Astrocyte (in vitro differentiated cells and primary cell): ENCODE data around the gene SYNDIG1L.

Experiments
- CTCF ChIP-seq: IDR thresholded peaks from 2 replicates; pipeline ENCODE4 v1.5.1; 2011; ENCODE audit warnings: low read depth, mild to moderate bottlenecking, inconsistent platforms, low read length, moderate library complexity; ENCODE audit not compliant: insufficient read depth
- EZH2 ChIP-seq: IDR thresholded peaks from 2 replicates; pipeline ENCODE4 v1.6.1; 2012; ENCODE audit warnings: mild to moderate bottlenecking, low read length, inconsistent platforms; ENCODE audit not compliant: insufficient read depth

GRCh38 chr14:74424606-74425005, 1.4 kb downstream of the SYNDIG1L start:
- TF ChIP-seq EZH2 = no peak
- no peak for TF ChIP-seq CTCF
